Caco-2 (cell line): Measurements from ENCODE around the gene GPR27. TPM values are rescaled to one million over a fixed set of nuclear protein-coding genes. Genes with fewer than 3 reads are reported as not detected.

Experiments used
- Bru-seq: library from RNA; stranded (reverse); fragments of 400-500 nt; gene quantifications from one replicate; lab custom pipeline; 2021; lab: Mats Ljungman, UMichigan
- BruChase-seq, 2 experiments: library from RNA; stranded (reverse); fragments of 400-500 nt; gene quantifications; one replicate each; lab custom pipeline; 2021; lab: Mats Ljungman, UMichigan
- BruUV-seq: library from RNA; stranded (reverse); fragments of 400-500 nt; replicated peaks from 2 replicates; lab custom pipeline; 2021; lab: Mats Ljungman, UMichigan
- CTCF ChIA-PET: fragments of 300-600 bp; sonication (Branson Sonifier 250); formaldehyde crosslinking; loops from one replicate; lab custom pipeline; 2022; ENCODE audit warnings: antibody characterized with exemption; lab: Charles Lee
- POLR2A ChIA-PET: fragments of 300-600 bp; sonication (Branson Sonifier 250); formaldehyde crosslinking; loops from one replicate; lab custom pipeline; 2022; ENCODE audit warnings: antibody characterized with exemption; lab: Charles Lee
- DNase-seq, 2 experiments: peaks; one replicate each; pipeline versions ENCODE4 v3.0.0 to v3.0.0-alpha.2; 2020 to 2022
- H3K27me3 ChIP-seq: replicated peaks from 2 replicates; pipeline ENCODE4 v1.6.0; 2011; ENCODE audit warnings: low read length; ENCODE audit not compliant: control insufficient read depth, insufficient read depth
- H3K36me3 ChIP-seq: 2 replicates; pipeline ENCODE4 v1.5.1; 2011; ENCODE audit warnings: low read length; ENCODE audit not compliant: control insufficient read depth, insufficient read depth
- H3K4me1 ChIP-seq: fragments of 250-450 bp; sonication (Bioruptor Pico); 2 replicates; pipeline ENCODE4 v1.5.1; 2020; ENCODE audit warnings: mild to moderate bottlenecking
- H3K4me3 ChIP-seq: 2 replicates; pipeline ENCODE4 v1.5.1; 2011; ENCODE audit warnings: low read depth, mild to moderate bottlenecking, control low read depth, low read length
- H3K9me3 ChIP-seq: fragments of 250-450 bp; sonication (Bioruptor Pico); 2 replicates; pipeline ENCODE4 v1.5.1; 2020; ENCODE audit warnings: mild to moderate bottlenecking, moderate library complexity
- H3K27ac Mint-ChIP-seq: one replicate; pipeline ENCODE4 v1.8.0; 2022; ENCODE audit warnings: mixed read lengths; ENCODE audit not compliant: unreplicated experiment
- H3K27me3 Mint-ChIP-seq: one replicate; pipeline ENCODE4 v1.8.0; 2022; ENCODE audit warnings: mixed read lengths; ENCODE audit not compliant: insufficient read depth, unreplicated experiment
- H3K36me3 Mint-ChIP-seq: one replicate; pipeline ENCODE4 v1.8.0; 2022; ENCODE audit warnings: mild to moderate bottlenecking, mixed read lengths; ENCODE audit not compliant: insufficient read depth, unreplicated experiment
- H3K4me1 Mint-ChIP-seq: one replicate; pipeline ENCODE4 v1.8.0; 2022; ENCODE audit warnings: low read depth, mixed read lengths; ENCODE audit not compliant: unreplicated experiment
- H3K4me3 Mint-ChIP-seq: one replicate; pipeline ENCODE4 v1.8.0; 2022; ENCODE audit warnings: mild to moderate bottlenecking, moderate library complexity, mixed read lengths; ENCODE audit not compliant: unreplicated experiment
- H3K9me3 Mint-ChIP-seq: one replicate; pipeline ENCODE4 v1.8.0; 2022; ENCODE audit warnings: mixed read lengths; ENCODE audit not compliant: unreplicated experiment
- intact Hi-C: fragments of 100-400 bp; cut with micrococcal nuclease; formaldehyde crosslinking; loops from one replicate; pipeline ENCODE4 v1.10.0; 2022; ENCODE audit not compliant: unreplicated experiment
- long read RNA-seq: library from polyadenylated mRNA; stranded (forward); transcript quantifications from one replicate; pipeline ENCODE4 v2.0.0, GENCODE V29; 2022
- total RNA-seq: library from RNA; stranded (reverse); gene quantifications from 2 replicates; pipeline ENCODE4 v1.2.3, GENCODE V29; 2022
- TF ChIP-seq, protein P1 (sequence below), 2 experiments: fragments of 200-600 bp in 1 of 2; IDR thresholded peaks; 1 replicate in 1 of 2; 2 replicates in 1 of 2; pipeline versions ENCODE4 v1.5.1 to v1.8.0; 2011 to 2022; ENCODE audit warnings: antibody characterized with exemption in 1 of 2, control low read depth in 1 of 2, inconsistent platforms in 1 of 2, low read depth in 1 of 2, low read length in 1 of 2, mild to moderate bottlenecking in 1 of 2, moderate library complexity in 1 of 2; ENCODE audit not compliant: insufficient read depth in 1 of 2, severe bottlenecking in 1 of 2, unreplicated experiment in 1 of 2

The GPR27 gene, protein sequence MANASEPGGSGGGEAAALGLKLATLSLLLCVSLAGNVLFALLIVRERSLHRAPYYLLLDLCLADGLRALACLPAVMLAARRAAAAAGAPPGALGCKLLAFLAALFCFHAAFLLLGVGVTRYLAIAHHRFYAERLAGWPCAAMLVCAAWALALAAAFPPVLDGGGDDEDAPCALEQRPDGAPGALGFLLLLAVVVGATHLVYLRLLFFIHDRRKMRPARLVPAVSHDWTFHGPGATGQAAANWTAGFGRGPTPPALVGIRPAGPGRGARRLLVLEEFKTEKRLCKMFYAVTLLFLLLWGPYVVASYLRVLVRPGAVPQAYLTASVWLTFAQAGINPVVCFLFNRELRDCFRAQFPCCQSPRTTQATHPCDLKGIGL
- total RNA-seq = 0.32 and 0.39 TPM in 2 replicates
- percentile 16 among the genes with signal in this experiment for Bru-seq, nascent RNA
- percentile 23 among the genes with signal in this experiment for BruChase-seq, experiment 1, labeled RNA remaining after a 2-hour chase
- percentile 24 among the genes with signal in this experiment for BruChase-seq, experiment 2, labeled RNA remaining after a 6-hour chase
- long read RNA-seq = 0 reads

DNA sequence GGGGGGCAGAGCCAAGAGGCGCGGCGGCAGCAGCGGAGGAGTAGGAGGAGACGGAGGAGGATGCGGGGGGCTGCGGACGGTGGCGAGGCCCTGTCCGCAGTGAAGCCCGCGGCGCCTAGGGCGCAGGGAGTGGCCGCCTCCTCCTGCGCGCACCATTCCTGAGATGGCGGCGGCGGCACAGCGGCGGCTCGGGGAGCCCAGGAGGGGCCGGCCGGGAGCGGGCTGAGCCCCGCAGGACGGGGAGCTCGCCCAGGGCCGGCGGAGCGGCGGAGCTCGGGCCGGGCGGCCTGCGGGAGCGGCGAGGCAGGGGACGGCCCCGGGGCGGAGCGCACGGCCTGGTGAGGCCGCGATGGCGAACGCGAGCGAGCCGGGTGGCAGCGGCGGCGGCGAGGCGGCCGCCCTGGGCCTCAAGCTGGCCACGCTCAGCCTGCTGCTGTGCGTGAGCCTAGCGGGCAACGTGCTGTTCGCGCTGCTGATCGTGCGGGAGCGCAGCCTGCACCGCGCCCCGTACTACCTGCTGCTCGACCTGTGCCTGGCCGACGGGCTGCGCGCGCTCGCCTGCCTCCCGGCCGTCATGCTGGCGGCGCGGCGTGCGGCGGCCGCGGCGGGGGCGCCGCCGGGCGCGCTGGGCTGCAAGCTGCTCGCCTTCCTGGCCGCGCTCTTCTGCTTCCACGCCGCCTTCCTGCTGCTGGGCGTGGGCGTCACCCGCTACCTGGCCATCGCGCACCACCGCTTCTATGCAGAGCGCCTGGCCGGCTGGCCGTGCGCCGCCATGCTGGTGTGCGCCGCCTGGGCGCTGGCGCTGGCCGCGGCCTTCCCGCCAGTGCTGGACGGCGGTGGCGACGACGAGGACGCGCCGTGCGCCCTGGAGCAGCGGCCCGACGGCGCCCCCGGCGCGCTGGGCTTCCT is at the start of gene GPR27:
GPR27 (plus strand) TSS at position 155 of the 909 bp plus-strand sequence; CDS start at position 350, 195 bp downstream.
- TF ChIP-seq, protein P1, sequence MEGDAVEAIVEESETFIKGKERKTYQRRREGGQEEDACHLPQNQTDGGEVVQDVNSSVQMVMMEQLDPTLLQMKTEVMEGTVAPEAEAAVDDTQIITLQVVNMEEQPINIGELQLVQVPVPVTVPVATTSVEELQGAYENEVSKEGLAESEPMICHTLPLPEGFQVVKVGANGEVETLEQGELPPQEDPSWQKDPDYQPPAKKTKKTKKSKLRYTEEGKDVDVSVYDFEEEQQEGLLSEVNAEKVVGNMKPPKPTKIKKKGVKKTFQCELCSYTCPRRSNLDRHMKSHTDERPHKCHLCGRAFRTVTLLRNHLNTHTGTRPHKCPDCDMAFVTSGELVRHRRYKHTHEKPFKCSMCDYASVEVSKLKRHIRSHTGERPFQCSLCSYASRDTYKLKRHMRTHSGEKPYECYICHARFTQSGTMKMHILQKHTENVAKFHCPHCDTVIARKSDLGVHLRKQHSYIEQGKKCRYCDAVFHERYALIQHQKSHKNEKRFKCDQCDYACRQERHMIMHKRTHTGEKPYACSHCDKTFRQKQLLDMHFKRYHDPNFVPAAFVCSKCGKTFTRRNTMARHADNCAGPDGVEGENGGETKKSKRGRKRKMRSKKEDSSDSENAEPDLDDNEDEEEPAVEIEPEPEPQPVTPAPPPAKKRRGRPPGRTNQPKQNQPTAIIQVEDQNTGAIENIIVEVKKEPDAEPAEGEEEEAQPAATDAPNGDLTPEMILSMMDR (IDR thresholded peaks at IDR 0.05; ENCODE audit: insufficient read depth in 1 of 2, low read depth in 1 of 2, low read length in 1 of 2, severe bottlenecking in 1 of 2, unreplicated experiment in 1 of 2) = no peak
- Mint-ChIP-seq H3K36me3 (no peaks in the 10 kb centered on the region), H3K9me3 (no peaks in the 10 kb centered on the region), H3K27me3 (peaks cover 37% of the 10 kb centered on the region), H3K4me1 (no peaks in the 10 kb centered on the region), H3K27ac (no peak within 1 kb of the TSS), H3K4me3 (peak within 1 kb of the TSS; percentile 55)
- no peaks in the 10 kb centered on the region for H3K4me1 ChIP-seq
- peak within 1 kb of the TSS; percentile 54 for H3K4me3 ChIP-seq
- no TSS peak for BruUV-seq
- ChIA-PET CTCF (no interaction called here), POLR2A (no interaction called here)
- DNase-seq = peak in 1 of 2 experiments; percentile 35
- H3K27me3 ChIP-seq = peaks cover 2% of the 10 kb centered on the region; the same call in 1 of the 2 replicates
- H3K9me3 ChIP-seq = no peaks in the 10 kb centered on the region
- H3K36me3 ChIP-seq = no peaks in the 10 kb centered on the region
- intact Hi-C loops = no loop called here

DNA sequence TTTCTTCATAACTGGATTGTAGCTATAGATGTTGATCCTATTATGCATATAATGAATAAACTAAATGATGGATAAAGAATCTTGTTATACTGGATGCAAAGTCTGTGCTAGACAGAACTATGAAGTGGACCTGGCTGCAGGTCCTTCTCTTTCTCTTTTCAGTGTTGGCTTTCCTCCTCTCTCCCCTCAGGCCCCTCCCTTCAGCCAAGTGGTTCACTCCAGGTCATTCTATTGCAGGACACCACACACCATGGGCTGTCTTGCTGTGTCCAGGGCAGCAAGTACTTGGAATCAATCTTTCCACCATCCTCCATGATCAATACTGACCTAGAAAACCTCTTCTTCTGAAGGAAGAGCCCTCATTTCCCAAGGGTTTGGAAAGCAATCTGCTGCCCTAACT is 48.7 kb upstream of the GPR27 start:
- no peak overlapping the region for H3K27ac Mint-ChIP-seq
- no peaks in the 10 kb centered on the region for H3K9me3 Mint-ChIP-seq
- no peak overlapping the region for H3K4me3 Mint-ChIP-seq
- Histone ChIP-seq H3K36me3 (no peaks in the 10 kb centered on the region; the same call in 1 of the 2 replicates), H3K9me3 (no peaks in the 10 kb centered on the region), H3K27me3 (no peaks in the 10 kb centered on the region), H3K4me1 (peaks cover 9% of the 10 kb centered on the region), H3K4me3 (no peak overlapping the region)
- ChIA-PET POLR2A (no interaction called here), CTCF (no interaction called here)
- H3K27me3 Mint-ChIP-seq = no peaks in the 10 kb centered on the region
- BruUV-seq = no TSS peak
- H3K4me1 Mint-ChIP-seq = no peaks in the 10 kb centered on the region
- H3K36me3 Mint-ChIP-seq = no peaks in the 10 kb centered on the region
- DNase-seq = no peak
- intact Hi-C loops = no loop called here
- TF ChIP-seq, protein P1 (IDR thresholded peaks at IDR 0.05; ENCODE audit: insufficient read depth in 1 of 2, low read depth in 1 of 2, low read length in 1 of 2, severe bottlenecking in 1 of 2, unreplicated experiment in 1 of 2) = no peak

DNA sequence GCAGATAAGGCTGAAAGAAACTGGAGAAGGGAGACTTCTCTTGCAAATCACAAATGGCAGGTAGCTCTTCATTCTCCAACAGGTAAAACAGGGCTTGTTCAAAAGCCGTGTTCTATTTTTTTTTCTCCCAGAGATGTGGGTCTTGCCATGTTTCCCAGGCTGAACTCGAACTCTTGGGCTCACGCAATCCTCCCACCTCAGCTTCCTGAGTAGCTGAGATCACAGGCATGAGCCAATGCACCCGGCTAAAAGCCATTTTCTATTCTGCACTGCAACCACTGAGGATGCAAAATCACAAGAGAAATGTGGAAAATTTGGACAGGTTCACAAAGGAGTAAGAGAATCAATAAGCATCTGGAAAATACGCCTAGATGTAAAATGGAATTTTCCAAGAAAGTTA is 48.0 kb upstream of the GPR27 start:
- Histone ChIP-seq H3K9me3 (no peaks in the 10 kb centered on the region), H3K27me3 (no peaks in the 10 kb centered on the region), H3K4me1 (peaks cover 9% of the 10 kb centered on the region), H3K4me3 (no peak overlapping the region), H3K36me3 (no peaks in the 10 kb centered on the region; the same call in 1 of the 2 replicates)
- Mint-ChIP-seq H3K36me3 (no peaks in the 10 kb centered on the region), H3K4me3 (no peak overlapping the region), H3K9me3 (no peaks in the 10 kb centered on the region), H3K27me3 (no peaks in the 10 kb centered on the region), H3K27ac (no peak overlapping the region), H3K4me1 (no peaks in the 10 kb centered on the region)
- POLR2A ChIA-PET = no interaction called here
- BruUV-seq = no TSS peak
- intact Hi-C loops = no loop called here
- TF ChIP-seq, protein P1 (IDR thresholded peaks at IDR 0.05; ENCODE audit: insufficient read depth in 1 of 2, low read depth in 1 of 2, low read length in 1 of 2, severe bottlenecking in 1 of 2, unreplicated experiment in 1 of 2) = no peak
- DNase-seq = no peak
- CTCF ChIA-PET = no interaction called here
